HG02943 (cell line): ENCODE results near the gene USP20.

Experiments used
- ATAC-seq: cut with Tn5 transposase; IDR thresholded peaks from one replicate; pipeline ENCODE4 v1.9.1; 2021; ENCODE audit warnings: mild to moderate bottlenecking, low read depth, moderate library complexity; ENCODE audit not compliant: unreplicated experiment

USP20 gene

DNA sequence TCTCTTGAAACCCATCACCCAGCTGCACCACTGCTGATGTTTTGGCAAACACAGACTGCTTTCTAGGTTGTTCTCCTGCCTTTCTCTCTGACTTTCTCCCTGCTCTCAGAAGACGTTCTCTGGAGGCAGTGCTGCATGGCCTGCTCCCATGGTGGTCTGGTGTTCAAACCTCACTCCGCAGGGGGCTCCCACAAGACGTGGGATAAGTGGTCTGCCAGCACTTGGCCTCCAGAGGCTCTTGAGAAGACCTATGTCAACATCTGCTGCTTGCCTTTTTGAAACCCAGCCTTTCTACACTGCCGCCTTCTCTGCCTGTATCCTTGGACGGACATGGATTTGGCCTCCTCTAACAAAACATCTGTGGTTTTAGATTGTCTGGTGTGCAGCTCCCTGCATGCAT, 16.6 kb downstream of the USP20 start:
- no peak for ATAC-seq

DNA sequence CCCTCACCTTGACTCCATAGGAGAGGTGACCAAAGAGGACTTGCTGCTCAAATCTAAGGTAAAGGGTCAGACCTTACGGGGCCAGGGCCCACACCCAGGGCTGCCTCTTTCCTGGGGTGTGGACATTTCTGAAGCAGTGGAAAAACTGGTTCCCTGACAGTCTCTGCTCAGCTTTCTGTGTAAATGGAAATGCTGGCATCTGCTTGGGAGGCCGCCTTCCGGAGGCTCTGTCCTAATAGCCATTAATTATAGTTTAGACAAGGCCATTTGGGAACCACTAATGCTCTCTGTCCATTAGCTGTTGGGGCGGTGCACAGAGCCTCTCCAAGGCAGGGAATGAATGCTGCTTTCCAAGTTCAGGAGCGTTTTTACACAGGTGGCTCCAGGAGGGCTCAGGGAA, 17.3 kb downstream of the USP20 start:
- no peak for ATAC-seq

DNA sequence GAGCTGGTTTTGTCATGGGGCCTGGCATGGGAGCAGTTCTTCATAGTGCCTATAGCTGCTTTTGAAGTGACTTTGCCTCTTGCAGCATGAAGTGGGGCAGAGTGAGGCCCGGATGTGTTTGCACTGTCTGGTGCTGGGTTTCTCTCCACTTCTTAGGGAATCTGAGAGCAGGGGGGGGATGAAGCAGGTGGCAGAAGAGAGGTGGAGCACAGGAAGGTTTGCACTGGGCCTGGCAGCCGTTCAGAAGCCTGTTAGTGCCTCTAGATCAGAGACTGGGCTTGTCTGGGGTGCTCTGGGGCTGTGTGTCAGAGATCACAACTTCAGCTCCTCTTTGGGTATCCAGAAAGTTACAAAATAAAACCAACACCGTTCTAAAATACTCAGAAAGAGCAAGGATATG, 18.4 kb downstream of the USP20 start:
- ATAC-seq: no peak

DNA sequence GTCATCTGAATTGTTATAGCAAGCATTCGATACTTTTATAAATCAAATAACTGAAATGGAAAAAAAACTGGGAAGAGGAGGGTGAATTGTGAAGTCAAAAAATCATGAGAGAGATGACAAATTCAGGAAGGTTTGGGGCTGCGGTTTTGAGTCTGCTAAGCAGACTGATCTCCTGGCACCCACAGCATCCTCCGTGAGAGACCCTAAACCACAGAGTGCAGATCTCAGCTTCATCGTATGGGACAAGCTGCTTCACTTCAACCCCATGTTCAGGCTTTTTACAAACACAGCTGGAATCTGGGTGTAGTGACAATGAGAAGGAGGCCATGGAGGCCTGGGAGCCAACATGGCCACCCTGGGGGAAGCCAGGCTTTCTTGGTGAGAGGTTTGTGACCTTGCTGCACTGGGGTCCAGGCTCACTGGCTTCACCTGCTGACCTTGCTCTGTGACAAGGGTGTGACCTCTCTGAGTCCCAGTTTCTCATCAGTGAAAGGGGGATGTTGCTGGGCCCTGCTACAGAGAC, 19.4 kb downstream of the USP20 start:
- no peak for ATAC-seq

DNA sequence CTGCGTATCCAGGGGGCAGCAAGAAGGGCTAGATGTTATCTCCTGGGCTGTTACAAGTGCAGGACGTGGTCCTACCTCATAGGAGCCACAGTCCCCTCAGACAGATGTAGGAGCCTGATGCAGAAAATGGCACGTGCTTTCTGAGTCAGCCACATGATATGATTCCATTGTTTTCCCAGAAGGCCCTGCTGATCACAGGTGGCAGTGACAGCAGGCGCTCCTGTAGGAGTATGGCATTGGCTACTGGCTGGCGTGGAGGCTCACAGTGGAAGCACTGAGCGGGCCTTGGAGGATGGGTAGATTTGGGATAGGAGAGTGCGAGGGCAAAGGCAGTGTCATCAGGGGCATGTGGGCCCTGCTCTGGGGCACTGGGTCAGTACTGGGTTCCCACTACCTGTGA, 21.9 kb downstream of the USP20 start:
- no peak for ATAC-seq

DNA sequence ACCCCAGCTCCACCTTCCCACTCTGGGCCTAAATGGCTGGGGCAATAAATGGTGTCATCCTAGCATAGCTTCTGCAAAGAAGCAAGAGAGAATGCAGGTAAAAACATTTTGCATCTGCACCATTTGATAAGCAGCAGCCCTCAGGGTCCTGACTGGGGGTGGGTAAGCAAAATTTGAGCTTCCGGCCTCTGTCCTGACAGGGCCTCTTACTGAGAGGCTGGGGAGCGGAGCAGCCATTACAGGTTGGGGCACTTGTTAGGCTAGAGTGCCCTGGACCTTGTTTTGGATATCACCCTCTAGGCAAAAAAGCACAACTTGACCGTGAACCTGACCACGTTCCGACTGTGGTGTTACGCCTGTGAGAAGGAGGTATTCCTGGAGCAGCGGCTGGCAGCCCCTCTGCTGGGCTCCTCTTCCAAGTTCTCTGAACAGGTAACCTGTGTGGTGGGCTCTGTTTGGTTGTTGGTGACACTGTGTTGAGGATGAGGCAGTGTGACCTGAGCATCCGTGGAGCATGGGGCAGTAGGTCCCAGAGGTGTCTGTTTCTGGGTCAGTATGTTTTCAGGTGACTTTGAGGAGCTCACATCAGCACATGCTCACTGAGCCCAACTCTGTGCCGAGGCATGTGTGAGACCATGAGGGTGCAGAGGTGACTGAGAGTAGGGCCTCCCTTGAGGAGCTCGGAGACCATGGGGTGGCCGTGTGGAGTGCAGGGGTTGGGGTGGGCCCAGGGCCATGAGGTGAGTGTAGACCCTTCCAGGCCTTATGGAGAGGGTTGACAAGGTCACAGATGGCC, 23.1 kb downstream of the USP20 start:
- ATAC-seq: no peak

DNA sequence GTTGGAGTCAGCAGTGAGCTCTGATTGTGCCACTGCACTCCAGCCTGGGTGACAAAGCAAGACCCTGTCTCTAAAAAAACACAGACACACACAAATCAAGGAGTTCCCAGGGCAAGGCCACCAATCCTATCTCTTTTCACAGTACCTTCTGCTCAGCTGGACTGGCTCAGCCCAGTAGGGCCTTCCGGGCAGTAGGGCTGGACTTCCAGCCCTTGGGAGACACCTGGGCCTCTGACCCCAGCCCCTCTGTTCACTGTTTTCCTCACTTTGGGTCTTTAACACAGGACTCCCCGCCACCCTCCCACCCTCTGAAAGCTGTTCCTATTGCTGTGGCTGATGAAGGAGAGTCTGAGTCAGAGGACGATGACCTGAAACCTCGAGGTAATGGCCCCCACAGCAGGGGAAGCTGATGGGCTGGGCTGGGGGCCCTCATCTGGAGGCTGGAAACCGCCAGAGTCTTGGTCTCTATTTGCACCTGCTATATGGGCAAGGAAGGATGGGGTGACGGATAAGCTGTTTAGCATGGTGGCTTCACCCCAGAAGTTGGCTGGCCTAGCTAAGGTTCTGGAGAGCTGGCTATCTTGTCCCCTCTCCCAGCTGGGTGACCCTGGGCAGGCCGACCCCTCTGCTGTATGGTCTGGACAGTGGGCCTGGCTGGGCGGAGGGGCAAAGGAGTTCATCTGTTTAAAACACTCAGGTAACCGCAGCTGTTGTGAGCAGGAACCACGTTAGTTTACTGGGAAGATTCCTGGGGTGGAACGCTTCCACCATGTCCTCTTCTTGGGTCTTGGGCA, 25.6 kb downstream of the USP20 start:
- ATAC-seq: no peak

DNA sequence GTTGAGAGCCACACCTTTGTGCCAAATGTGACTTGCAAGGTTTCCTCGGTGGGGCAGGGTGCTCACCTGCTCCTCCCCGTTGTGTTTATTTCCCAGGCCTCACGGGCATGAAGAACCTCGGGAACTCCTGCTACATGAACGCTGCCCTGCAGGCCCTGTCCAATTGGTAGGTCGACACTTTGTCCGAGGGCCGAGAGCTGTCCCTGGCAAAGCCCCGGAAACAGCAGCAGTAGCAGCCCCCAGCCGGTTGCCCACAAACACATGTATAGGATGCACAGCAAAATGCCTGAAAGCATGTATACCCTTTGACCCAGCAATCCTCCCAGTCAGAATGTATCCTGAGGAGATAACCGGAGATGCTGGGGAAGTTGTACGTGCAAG, 26.2 kb downstream of the USP20 start:
- ATAC-seq: no peak

DNA sequence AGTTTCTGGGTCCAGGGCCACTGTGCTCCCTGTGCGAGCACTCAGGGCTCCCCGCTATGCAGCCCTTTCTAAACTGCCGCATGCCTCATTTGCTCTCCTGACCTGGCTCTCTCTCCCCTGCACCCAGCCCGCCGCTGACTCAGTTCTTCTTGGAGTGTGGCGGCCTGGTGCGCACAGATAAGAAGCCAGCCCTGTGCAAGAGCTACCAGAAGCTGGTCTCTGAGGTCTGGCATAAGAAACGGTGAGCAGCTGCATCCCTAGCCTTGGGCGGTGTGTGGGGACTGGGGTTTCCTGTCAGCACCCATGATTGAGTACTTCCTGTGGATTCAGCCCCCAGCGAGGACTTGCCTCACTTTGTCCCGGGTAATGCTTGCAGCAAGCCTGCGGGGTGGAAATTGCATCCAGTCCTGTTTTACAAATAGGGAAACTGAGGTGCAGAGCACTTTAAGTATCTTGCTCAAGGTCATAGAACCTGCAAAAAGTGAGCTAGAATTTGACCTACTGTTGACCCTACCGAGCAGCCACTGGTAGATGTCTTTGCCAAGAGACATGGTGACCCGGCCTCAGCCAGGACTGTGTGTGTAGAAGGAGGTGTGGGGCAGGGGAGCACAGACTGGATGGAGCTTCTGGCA, 27.9 kb downstream of the USP20 start:
- ATAC-seq: no peak

DNA sequence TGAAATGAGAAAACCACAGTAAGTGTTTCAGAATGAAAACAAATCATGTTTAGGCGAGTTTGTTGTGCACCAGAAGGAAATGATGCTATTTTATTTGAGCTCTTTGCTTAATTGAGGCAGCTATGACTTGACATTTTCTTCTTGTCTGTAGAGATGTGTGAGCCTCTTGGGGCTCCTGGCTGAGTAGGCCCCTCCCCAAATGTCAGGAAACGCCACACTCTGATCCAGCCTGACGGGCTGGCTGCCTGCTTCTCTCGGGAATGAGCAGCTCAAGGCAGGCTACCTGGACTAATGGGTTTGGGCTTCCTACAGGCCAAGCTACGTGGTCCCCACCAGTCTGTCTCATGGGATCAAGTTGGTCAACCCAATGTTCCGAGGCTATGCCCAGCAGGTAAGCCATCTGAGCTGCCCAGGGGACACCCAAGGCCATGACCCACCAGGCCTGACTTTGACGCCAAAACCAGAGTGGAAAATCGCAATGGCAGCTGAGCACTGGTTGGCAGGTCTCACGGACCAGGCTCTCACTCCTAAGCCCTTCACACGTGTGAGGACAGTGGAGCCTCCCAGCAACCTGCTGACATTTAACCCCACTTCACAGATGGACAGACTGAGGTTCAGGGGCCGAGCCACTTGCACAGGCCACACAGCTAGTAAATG, 29.9 kb downstream of the USP20 start:
- no peak for ATAC-seq

DNA sequence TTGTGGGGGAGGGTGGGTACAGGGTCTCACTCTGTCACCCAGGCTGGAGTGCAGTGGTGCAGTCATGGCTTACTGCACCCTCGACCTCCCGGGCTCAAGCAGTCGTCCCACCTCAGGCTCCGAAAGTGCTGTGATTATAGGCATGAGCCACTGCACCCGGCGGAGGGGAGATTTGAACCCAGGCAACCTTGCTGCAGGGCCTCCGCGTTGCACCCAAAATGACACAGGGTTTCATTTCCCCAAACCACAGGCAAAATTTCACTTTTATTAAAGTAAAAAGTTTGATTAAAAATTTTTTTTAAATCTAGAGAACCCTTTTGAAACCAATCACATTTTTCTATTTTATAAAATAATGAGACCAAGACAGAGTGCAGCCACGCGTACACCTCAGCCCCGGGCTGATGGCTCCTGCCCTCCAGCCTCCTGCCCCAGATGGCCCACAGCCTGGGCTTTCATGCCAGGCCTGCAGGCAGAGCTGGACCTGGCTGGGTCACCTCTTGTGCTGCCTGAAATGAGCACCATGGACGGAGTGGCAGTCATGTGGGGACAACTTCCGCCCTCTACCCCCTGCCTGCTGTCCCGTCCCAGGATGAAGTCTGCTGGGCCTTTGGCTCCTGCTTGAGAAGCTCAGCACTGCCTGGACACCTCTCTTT, 30.5 kb downstream of the USP20 start:
- no peak for ATAC-seq

DNA sequence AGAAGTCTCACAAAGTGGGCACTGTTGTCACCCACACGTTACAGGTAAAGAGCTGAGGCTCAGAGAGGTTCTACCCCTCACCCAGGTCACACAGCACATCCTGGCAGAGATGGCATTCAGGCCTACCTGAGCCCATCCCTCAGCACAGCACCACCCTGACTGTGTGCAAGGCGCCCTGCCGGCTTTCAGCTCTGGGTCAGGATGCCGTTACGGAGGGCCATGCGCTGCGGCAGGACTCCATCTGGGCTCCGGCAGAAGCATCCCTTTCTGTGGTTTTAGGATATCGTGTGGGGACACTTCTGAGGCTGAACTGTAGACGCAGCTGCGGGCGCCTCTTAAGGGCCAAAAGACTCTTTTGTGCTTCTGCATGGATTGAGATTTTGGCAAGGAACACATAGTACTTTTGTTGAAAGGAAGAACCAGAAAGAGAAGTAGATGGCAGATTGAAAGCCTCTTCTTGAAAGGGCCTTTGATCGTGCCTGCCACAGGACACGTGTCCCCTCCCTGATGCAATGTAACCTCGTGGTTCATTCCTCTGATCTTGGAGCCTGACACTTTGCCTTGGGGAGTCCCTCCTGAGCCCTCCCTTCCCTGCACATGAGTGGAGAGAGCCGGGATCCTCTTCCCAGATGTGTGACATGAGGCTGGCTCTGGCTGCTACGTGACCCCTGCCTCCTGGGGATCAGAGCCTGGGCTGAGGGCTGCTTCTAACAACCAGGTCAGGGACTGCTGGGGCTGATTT, 31.3 kb downstream of the USP20 start:
- ATAC-seq: no peak

DNA sequence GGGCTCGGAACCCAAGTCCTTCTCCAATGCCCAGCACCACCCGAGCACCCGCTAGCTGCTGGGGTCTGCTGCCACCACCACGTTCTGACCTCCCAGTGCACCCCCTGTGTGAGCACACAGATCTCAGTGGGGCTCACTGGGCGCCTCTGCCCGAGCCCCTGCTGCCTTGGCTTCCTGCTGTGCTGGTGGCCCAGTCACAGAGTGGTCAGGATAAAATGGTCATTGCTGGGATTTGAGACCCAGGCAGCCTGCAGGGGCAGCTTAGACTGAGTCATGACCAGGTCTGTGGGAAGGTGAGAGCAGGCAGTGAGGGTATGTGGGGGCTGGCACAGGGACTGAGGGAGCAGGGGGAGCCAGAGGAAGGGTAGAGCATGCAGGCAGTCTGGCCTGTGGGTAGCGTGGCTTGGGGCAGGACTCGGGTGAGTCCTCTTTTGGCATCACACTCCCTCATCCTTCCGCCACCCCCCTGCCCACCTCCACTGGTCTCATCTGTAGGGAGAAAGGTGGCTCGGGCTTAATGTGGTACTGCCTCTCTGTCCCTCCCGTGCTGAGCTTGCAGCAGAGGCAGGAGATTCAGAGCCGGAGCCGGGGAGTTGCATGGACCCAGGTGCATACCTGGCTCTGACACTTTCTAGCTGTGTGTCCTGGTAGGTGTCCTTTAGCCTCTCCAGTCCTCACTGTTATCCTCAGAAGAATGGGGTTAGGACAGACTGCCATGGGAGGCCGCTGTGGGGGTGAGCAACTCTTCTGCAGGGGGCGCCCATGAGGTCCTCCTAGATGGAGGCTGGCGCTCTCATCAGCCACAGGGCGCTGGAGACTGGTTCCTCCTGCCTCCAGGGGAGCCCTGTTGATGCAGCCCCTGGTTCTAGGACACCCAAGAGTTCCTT, 32.1 kb downstream of the USP20 start:
- ATAC-seq: no peak

DNA sequence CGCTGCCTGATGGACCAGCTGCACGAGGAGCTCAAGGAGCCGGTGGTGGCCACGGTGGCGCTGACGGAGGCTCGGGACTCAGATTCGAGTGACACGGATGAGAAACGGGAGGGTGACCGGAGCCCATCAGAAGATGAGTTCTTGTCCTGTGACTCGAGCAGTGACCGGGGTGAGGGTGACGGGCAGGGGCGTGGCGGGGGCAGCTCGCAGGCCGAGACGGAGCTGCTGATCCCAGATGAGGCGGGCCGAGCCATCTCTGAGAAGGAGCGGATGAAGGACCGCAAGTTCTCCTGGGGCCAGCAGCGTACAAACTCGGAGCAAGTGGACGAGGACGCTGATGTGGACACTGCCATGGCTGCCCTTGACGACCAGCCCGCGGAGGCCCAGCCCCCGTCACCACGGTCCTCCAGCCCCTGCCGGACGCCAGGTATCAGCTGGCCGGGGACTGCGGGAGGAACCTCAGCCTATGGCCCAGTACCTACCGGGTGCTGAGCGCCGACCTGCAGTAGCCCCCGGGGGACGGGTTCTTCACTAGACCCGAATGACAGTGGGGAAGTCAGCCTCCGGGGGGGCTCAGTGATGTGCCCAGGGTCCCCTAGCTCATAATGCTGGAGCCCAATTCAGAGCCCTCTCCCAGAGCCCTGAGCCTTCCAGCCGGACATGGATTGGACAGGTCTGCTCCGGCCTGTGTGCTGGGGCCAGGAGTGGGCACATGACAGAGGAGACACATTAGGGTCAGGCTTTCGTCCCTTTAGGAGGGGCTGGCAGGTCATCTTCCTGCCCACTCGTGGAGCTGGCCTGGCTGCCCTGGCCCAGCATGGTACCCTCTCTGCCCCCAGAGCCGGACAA, 33.0 kb downstream of the USP20 start:
- ATAC-seq: no peak

DNA sequence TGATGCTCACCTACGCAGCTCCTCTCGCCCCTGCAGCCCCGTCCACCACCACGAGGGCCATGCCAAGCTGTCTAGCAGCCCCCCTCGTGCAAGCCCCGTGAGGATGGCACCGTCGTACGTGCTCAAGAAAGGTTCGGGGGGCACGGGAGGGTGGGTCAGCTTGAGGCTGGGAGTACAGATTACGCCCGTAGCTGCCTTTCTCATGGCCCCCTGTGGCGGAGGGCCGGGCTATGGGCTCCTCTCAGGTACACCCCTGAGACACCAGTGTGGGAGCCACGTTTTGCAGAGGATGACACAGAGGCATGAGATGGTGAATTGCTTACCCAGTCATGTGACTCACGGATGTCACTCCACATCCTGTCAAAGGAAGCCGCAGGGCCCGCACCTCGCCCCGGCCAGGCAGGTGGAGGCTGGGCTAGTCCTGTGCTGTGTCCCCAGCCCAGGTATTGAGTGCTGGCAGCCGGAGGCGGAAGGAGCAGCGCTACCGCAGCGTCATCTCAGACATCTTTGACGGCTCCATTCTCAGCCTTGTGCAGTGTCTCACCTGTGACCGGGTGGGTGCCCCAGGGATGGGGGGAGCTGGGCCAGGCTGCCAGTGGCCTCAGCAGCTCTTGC, 33.7 kb downstream of the USP20 start:
- ATAC-seq: no peak

DNA sequence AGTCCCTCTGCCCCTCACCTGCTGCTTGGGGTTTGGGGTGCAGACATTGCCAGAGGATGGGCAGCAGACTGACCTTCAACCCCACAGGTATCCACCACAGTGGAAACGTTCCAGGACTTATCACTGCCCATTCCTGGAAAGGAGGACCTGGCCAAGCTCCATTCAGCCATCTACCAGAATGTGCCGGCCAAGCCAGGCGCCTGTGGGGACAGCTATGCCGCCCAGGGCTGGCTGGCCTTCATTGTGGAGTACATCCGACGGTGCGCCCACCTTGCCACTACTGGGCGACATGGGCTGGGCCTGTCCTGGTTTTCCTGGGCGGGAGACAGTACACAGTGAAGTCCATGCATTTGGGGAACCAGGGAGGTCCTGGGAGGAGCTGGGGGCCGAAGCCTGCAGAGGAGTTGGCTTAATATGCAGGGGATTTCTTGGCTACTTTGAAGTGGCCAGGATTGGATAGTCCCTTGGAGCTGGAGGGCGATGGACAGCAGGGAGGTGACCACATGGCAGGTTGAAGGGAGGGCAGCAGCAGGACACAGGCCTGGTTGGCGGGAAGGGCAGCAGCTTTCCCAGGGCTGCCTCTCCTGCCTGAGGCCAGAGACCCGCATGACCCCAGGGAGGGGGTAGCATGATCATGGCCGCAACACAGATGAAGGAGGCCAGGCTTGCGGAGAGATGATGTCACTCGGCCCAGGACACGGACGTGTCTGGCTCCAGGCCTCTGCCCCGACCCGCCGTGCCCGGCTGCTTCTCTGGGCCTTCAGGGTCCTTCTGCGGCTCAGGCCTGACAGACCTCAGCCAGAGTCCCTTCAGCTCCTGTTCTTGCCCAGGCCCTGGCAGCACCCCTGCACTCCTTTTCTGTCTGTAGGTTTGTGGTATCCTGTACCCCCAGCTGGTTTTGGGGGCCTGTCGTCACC, 34.6 kb downstream of the USP20 start:
- ATAC-seq: no peak
